Measurements from ENCODE around the gene CAPSL. TPM values are rescaled to one million over a fixed set of nuclear protein-coding genes. Genes with fewer than 3 reads are reported as not detected.

CAPSL gene
- total and polyA plus RNA-seq, 2 of the 8 experiments (the other 6 are each of a cell fraction or from before 2014, with no cell fraction given): not detected

DNA sequence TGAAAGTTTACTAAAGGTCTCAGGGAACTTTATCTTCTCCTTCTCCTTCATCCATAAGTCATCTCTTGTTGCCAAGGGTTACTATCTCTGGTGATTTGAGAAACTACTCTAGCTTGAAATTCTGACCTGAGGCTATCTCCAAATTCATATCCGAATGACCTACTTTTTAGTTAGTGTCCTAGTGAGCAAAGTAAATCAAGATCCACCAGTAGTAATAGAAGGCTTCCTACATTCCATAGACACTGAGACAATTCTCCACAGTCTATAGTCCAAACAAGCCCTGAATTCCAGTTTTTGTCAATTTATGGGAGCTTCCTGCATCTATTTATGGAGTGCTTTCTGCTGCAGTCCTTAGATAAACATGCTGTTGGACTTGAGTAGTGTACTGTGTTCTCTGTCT lies 76.7 kb downstream of the CAPSL start:
- 80% methylated on average over 1 of the region's 1 CpG; no CpG with 5 or more reads in 1 of the 2 experiments for WGBS, 2 experiments (ENCODE audit: extremely low coverage in 1 of 2, insufficient coverage in 1 of 2, insufficient read length in 1 of 2, insufficient replicate concordance in 2 of 2, low coverage in 1 of 2, low lambda C conversion rate in 2 of 2, missing lambda C conversion rate in 1 of 2)
- H3K36me3 ChIP-seq (ENCODE audit: control insufficient read depth in 2 of 4, insufficient read depth in 4 of 4, low read length in 3 of 4): no peaks in the 10 kb centered on the region; a peak in 1 of 8 replicates
- H3K18ac ChIP-seq (ENCODE audit: extremely low read depth, low read length): no peak overlapping the region
- no peaks in the 10 kb centered on the region for H3K79me2 ChIP-seq (ENCODE audit: control insufficient read depth in 1 of 2, insufficient read depth in 2 of 2, low read length in 2 of 2)
- no peaks in the 10 kb centered on the region for H4K20me1 ChIP-seq (replicated peaks in 1 of 2; ENCODE audit: control insufficient read depth in 1 of 2, insufficient read depth in 2 of 2, low read length in 2 of 2)
- no peak overlapping the region for H2BK120ac ChIP-seq (replicated peaks; ENCODE audit: low read depth, low read length)
- no peak overlapping the region for H3K4me2 ChIP-seq (ENCODE audit: insufficient read depth in 1 of 2, low read depth in 2 of 2, low read length in 2 of 2)
- no peak overlapping the region for H4K91ac ChIP-seq (replicated peaks; ENCODE audit: insufficient read length, low read length)
- H2BK15ac ChIP-seq (ENCODE audit: low read length): no peak overlapping the region
- H2AK5ac ChIP-seq (ENCODE audit: low read depth, low read length): no peak overlapping the region
- H3K27me3 ChIP-seq (replicated peaks in 1 of 4; ENCODE audit: control insufficient read depth in 3 of 4, extremely low read depth in 1 of 4, insufficient read depth in 3 of 4, low read length in 3 of 4): no peaks in the 10 kb centered on the region
- no peak overlapping the region for H3K23ac ChIP-seq (ENCODE audit: insufficient read length)
- no peak overlapping the region for H2BK20ac ChIP-seq (ENCODE audit: low read length)
- ChIA-PET POLR2A (ENCODE audit: partially characterized antibody) (no interaction called here), CTCF (ENCODE audit: partially characterized antibody) (no interaction called here)
- H2AFZ ChIP-seq (ENCODE audit: low read length): no peak overlapping the region
- no peak overlapping the region for H3K56ac ChIP-seq (replicated peaks; ENCODE audit: insufficient read length, low read depth, low read length)
- no peak for FAIRE-seq
- no peak overlapping the region for H2BK5ac ChIP-seq (ENCODE audit: low read depth, low read length)
- peaks cover 0 to 7% (median 2%) of the 10 kb centered on the region in 4 experiments; a peak in 3 of 7 replicates for H3K4me1 ChIP-seq (replicated peaks in 1 of 4; ENCODE audit: control insufficient read depth in 3 of 4, insufficient read depth in 4 of 4, low read length in 3 of 4)
- no peak overlapping the region for H3K27ac ChIP-seq (ENCODE audit: low read depth, low read length)
- H3K14ac ChIP-seq (ENCODE audit: insufficient read length): no peak overlapping the region
- H2BK12ac ChIP-seq (ENCODE audit: low read depth, low read length): no peak overlapping the region
- H3K79me1 ChIP-seq (ENCODE audit: low read depth, low read length): no peaks in the 10 kb centered on the region
- no peaks in the 10 kb centered on the region for H3K23me2 ChIP-seq (ENCODE audit: low read depth, low read length)
- no peak for DNase-seq (ENCODE audit: low read depth in 1 of 2, low spot score in 2 of 2)
- no peak overlapping the region for H3K9ac ChIP-seq (replicated peaks in 1 of 4; ENCODE audit: extremely low read depth in 1 of 4, low read depth in 3 of 4, low read length in 3 of 4)
- no peak overlapping the region for H3K4ac ChIP-seq (replicated peaks; ENCODE audit: insufficient read length, low read depth, low read length)
- H4K5ac ChIP-seq (ENCODE audit: insufficient read length, low read depth, low read length): no peak overlapping the region
- H3K9me3 ChIP-seq (ENCODE audit: insufficient read depth in 2 of 2, low read depth in 1 of 2, low read length in 1 of 2): no peaks in the 10 kb centered on the region
- H4K8ac ChIP-seq (ENCODE audit: extremely low read depth, insufficient read depth, low read length): no peak overlapping the region
- no peak overlapping the region for H3K4me3 ChIP-seq (ENCODE audit: extremely low read depth in 1 of 4, insufficient read depth in 2 of 4, low read depth in 3 of 4, low read length in 4 of 4)
- TF ChIP-seq JUND (IDR thresholded peaks at IDR 0.05; ENCODE audit: low read length) (no peak), TAF1 (IDR thresholded peaks at IDR 0.05; ENCODE audit: low read depth, low read length) (no peak), GTF2F1 (IDR thresholded peaks at IDR 0.05; ENCODE audit: borderline replicate concordance, low read depth, low read length) (no peak), RNF2 (IDR thresholded peaks at IDR 0.05; ENCODE audit: borderline replicate concordance, low read depth, low read length, missing control alignments, poor library complexity, severe bottlenecking) (no peak), RAD21 (IDR thresholded peaks at IDR 0.05 in 1 of 2, conservative IDR thresholded peaks at IDR 0.05 in 1 of 2; ENCODE audit: low read depth in 2 of 2, low read length in 2 of 2) (no peak), RFX5 (IDR thresholded peaks at IDR 0.05; ENCODE audit: borderline replicate concordance, low read depth, low read length) (no peak), KDM5A (IDR thresholded peaks at IDR 0.05; ENCODE audit: low read length) (no peak), POLR2A (IDR thresholded peaks at IDR 0.05; ENCODE audit: control extremely low read depth in 1 of 2, low read depth in 2 of 2, low read length in 2 of 2) (no peak), EGR1 (IDR thresholded peaks at IDR 0.05; ENCODE audit: borderline replicate concordance, low read depth, low read length) (no peak)
- TF ChIP-seq, protein P1, sequence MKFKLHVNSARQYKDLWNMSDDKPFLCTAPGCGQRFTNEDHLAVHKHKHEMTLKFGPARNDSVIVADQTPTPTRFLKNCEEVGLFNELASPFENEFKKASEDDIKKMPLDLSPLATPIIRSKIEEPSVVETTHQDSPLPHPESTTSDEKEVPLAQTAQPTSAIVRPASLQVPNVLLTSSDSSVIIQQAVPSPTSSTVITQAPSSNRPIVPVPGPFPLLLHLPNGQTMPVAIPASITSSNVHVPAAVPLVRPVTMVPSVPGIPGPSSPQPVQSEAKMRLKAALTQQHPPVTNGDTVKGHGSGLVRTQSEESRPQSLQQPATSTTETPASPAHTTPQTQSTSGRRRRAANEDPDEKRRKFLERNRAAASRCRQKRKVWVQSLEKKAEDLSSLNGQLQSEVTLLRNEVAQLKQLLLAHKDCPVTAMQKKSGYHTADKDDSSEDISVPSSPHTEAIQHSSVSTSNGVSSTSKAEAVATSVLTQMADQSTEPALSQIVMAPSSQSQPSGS (IDR thresholded peaks at IDR 0.05; ENCODE audit: low read length): no peak
- TF ChIP-seq, protein P2, sequence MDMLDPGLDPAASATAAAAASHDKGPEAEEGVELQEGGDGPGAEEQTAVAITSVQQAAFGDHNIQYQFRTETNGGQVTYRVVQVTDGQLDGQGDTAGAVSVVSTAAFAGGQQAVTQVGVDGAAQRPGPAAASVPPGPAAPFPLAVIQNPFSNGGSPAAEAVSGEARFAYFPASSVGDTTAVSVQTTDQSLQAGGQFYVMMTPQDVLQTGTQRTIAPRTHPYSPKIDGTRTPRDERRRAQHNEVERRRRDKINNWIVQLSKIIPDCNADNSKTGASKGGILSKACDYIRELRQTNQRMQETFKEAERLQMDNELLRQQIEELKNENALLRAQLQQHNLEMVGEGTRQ (IDR thresholded peaks at IDR 0.05; ENCODE audit: low read length): no peak
